Inflammatory macrophage treated with lipopolysaccharide for 4 hours (primary cell): ENCODE measurements around the gene PTGS1.
"Not testable (repeated sequence)": the region's sequence is repeated elsewhere in the genome, so short reads cannot be mapped to it uniquely, and the experiment has no call there.

ENCODE experiments used
- DNase-seq: peaks from one replicate; pipeline ENCODE4 v3.0.0-alpha.2; 2020

PTGS1 gene

GRCh38 chr9:122347348-122348287 lies 23.2 kb upstream of the PTGS1 start:
- no peak for DNase-seq

- DNase-seq, result no peak
Measured at GRCh38 chr9:122348288-122348777, 22.5 kb upstream of the PTGS1 start.

- no peak for DNase-seq
Measured at GRCh38 chr9:122348791-122349190, 22.0 kb upstream of the PTGS1 start.

GRCh38 chr9:122349201-122349600 lies 21.6 kb upstream of the PTGS1 start:
- no peak for DNase-seq

GRCh38 chr9:122350577-122351355 lies 20.1 kb upstream of the PTGS1 start:
- peak; percentile 72 for DNase-seq

- DNase-seq, result peak; percentile 49
Measured at GRCh38 chr9:122354536-122355199, 16.2 kb upstream of the PTGS1 start.

GRCh38 chr9:122355336-122355875 lies 15.4 kb upstream of the PTGS1 start:
- peak; percentile 75 for DNase-seq

- DNase-seq, result no peak
Measured at GRCh38 chr9:122356627-122357026, 14.2 kb upstream of the PTGS1 start.

GRCh38 chr9:122360891-122361290 lies 9.9 kb upstream of the PTGS1 start:
- DNase-seq, result no peak

- not testable (repeated sequence) for DNase-seq
Measured at GRCh38 chr9:122363131-122363530, 7.7 kb upstream of the PTGS1 start.

- no peak for DNase-seq
Measured at GRCh38 chr9:122364117-122364782, 6.6 kb upstream of the PTGS1 start.

GRCh38 chr9:122364783-122365150 lies 6.1 kb upstream of the PTGS1 start:
- DNase-seq, result no peak

- DNase-seq, result no peak
Measured at GRCh38 chr9:122366074-122366660, 4.7 kb upstream of the PTGS1 start.

GRCh38 chr9:122367065-122367464 lies 3.8 kb upstream of the PTGS1 start:
- no peak for DNase-seq

- DNase-seq, result no peak
Measured at GRCh38 chr9:122367774-122368460, 2.9 kb upstream of the PTGS1 start.

- no peak for DNase-seq
Measured at GRCh38 chr9:122368642-122369041, 2.2 kb upstream of the PTGS1 start.

GRCh38 chr9:122370303-122370702 lies 521 bp upstream of the PTGS1 start:
- peak; percentile 78 for DNase-seq

- DNase-seq, result no peak
Measured at GRCh38 chr9:122371846-122372245, 1.0 kb downstream of the PTGS1 start.

GRCh38 chr9:122372856-122373845 lies 2.3 kb downstream of the PTGS1 start:
- DNase-seq, result no peak

- peak; percentile 30 for DNase-seq
Measured at GRCh38 chr9:122374885-122375420, 4.1 kb downstream of the PTGS1 start.
